Adrenal gland (tissue), 5 donors: Measurements from ENCODE around the gene SEMA3A.

Experiments used
- POLR2A ChIP-seq, 2 donors: fragments of 450-650 bp; IDR thresholded peaks; one replicate each; pipeline ENCODE4 v1.6.1; 2017; ENCODE audit warnings: antibody characterized with exemption in 2 of 2, mild to moderate bottlenecking in 2 of 2, moderate library complexity in 1 of 2
- TF ChIP-seq, protein P1 (sequence below), 6 experiments: fragments of 450-650 bp in 4 of 6; fragments of 200-600 bp in 2 of 6; sonication (generic) in 1 of 6; IDR thresholded peaks; 1 replicate in 5 of 6; 2 replicates in 1 of 6; pipeline versions ENCODE4 v1.5.1 to v1.8.0; 2016 to 2021; ENCODE audit warnings: antibody characterized with exemption in 6 of 6, mild to moderate bottlenecking in 2 of 6, moderate library complexity in 1 of 6
- donor health status: DM: no; HTN: no; CAD: no.

DNA sequence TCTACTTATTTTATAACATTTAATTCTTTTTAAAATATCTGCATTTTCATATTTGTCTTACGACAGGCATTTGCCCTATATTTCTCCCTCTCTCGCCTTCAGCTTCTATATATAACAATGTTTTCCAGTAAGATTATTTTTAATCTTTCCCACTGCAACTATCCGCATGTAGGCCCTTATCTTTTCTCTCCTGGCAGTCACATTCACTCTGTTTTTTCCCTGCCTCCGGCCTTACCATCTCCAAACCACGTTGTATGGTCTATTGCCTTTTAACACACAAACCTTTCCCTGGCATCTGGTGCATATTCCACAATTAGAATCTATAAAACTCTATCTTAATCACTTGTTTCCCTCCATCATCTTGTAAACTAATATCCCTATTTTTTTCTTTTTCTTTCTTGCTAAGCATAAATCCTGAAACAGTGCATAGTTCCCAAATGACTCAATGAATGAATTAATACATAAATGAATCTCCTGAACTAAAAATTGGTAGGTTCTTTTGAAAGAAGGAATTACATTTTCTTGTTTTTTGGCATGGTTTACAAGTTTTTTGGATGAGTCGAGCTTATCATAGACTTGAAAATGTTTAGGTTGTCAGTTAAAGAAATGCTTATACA lies 173.2 kb downstream of the SEMA3A start:
- TF ChIP-seq, protein P1, sequence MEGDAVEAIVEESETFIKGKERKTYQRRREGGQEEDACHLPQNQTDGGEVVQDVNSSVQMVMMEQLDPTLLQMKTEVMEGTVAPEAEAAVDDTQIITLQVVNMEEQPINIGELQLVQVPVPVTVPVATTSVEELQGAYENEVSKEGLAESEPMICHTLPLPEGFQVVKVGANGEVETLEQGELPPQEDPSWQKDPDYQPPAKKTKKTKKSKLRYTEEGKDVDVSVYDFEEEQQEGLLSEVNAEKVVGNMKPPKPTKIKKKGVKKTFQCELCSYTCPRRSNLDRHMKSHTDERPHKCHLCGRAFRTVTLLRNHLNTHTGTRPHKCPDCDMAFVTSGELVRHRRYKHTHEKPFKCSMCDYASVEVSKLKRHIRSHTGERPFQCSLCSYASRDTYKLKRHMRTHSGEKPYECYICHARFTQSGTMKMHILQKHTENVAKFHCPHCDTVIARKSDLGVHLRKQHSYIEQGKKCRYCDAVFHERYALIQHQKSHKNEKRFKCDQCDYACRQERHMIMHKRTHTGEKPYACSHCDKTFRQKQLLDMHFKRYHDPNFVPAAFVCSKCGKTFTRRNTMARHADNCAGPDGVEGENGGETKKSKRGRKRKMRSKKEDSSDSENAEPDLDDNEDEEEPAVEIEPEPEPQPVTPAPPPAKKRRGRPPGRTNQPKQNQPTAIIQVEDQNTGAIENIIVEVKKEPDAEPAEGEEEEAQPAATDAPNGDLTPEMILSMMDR (IDR thresholded peaks at IDR 0.05), result no peak
- TF ChIP-seq POLR2A (IDR thresholded peaks at IDR 0.05), result no peak
